CD4-positive, alpha-beta T cell (primary cell): ENCODE measurements around the gene CCDC116. TPM values are rescaled to one million over a fixed set of nuclear protein-coding genes. Genes with fewer than 3 reads are reported as not detected.
"Not testable (repeated sequence)": the region's sequence is repeated elsewhere in the genome, so short reads cannot be mapped to it uniquely, and the experiment has no call there.

Experiments used
- ATAC-seq: fragments of 200-7000 bp; cut with Tn5 transposase; one replicate; pipeline ENCODE4 v1.10.0; 2022; ENCODE audit warnings: mild to moderate bottlenecking; ENCODE audit not compliant: poor library complexity
- CTCF ChIA-PET: fragments of 350-600 bp; sonication (Branson Sonifier 250); formaldehyde crosslinking; loops from one replicate; lab custom pipeline; 2021; ENCODE audit warnings: antibody characterized with exemption, inconsistent platforms; lab: Charles Lee
- POLR2A ChIA-PET: fragments of 350-600 bp; sonication (Branson Sonifier 250); formaldehyde crosslinking; loops from one replicate; lab custom pipeline; 2021; ENCODE audit warnings: antibody characterized with exemption, inconsistent platforms; lab: Charles Lee
- DNase-seq, 14 experiments: peaks; one replicate each; pipeline ENCODE4 v3.0.0-alpha.2; 2013 to 2020; ENCODE audit warnings: mixed read lengths in 2 of 14
- H3K27ac ChIP-seq, 2 donors: one replicate each; pipeline versions ENCODE4 v1.5.1 to v1.7.0; 2013; ENCODE audit warnings: low read length in 2 of 2, low read depth in 1 of 2, mild to moderate bottlenecking in 1 of 2
- H3K27me3 ChIP-seq, 2 experiments: 1 replicate in 1 of 2; 2 replicates in 1 of 2; pipeline versions ENCODE4 v1.6.1 to v1.7.0; 2013; ENCODE audit warnings: low read length in 2 of 2, control low read depth in 1 of 2, mild to moderate bottlenecking in 1 of 2, moderate library complexity in 1 of 2; ENCODE audit not compliant: insufficient read depth in 2 of 2, control insufficient read depth in 1 of 2
- H3K36me3 ChIP-seq: one replicate; pipeline ENCODE4 v1.6.1; 2013; ENCODE audit warnings: low read length, control low read depth; ENCODE audit not compliant: insufficient read depth
- H3K4me1 ChIP-seq: one replicate; pipeline ENCODE4 v1.6.1; 2013; ENCODE audit warnings: low read length, control low read depth; ENCODE audit not compliant: insufficient read depth
- H3K4me3 ChIP-seq: one replicate; pipeline ENCODE4 v1.5.1; 2013; ENCODE audit warnings: mild to moderate bottlenecking, low read length, moderate library complexity
- H3K9me3 ChIP-seq, 2 experiments: 1 replicate in 1 of 2; 2 replicates in 1 of 2; pipeline versions ENCODE4 v1.6.1 to v1.7.0; 2013; ENCODE audit warnings: low read length in 2 of 2, mild to moderate bottlenecking in 2 of 2, control low read depth in 1 of 2, moderate library complexity in 1 of 2; ENCODE audit not compliant: control insufficient read depth in 1 of 2, insufficient read depth in 1 of 2
- H3K27ac Mint-ChIP-seq: one replicate; pipeline ENCODE4 v1.8.0; 2020; ENCODE audit warnings: mixed read lengths
- H3K27me3 Mint-ChIP-seq: one replicate; pipeline ENCODE4 v1.8.0; 2021; ENCODE audit warnings: mixed read lengths
- H3K36me3 Mint-ChIP-seq: one replicate; pipeline ENCODE4 v1.8.0; 2021; ENCODE audit warnings: low read depth, mixed read lengths
- H3K4me1 Mint-ChIP-seq: one replicate; pipeline ENCODE4 v1.8.0; 2021; ENCODE audit warnings: low read depth, mixed read lengths
- H3K4me3 Mint-ChIP-seq: one replicate; pipeline ENCODE4 v1.8.0; 2020; ENCODE audit warnings: mild to moderate bottlenecking, mixed read lengths
- H3K9me3 Mint-ChIP-seq: one replicate; pipeline ENCODE4 v1.8.0; 2020; ENCODE audit warnings: mixed read lengths
- intact Hi-C, 2 experiments: fragments of 100-400 bp; cut with DNase I in 1 of 2; cut with micrococcal nuclease in 1 of 2; formaldehyde crosslinking; loops; one replicate each; pipeline versions ENCODE4 v1.15.1 to v1.9.0; 2023 to 2025; cut with DNase I, micrococcal nuclease
- total RNA-seq, 174 experiments: library from RNA in 2 of 174; stranded (reverse) in 2 of 174; gene quantifications; one replicate each; pipeline ENCODE4 v1.2.3 and lab custom pipeline; 2021 to 2026
- TF ChIP-seq, protein P1 (sequence below): fragments of 200-600 bp; IDR thresholded peaks from one replicate; pipeline ENCODE4 v1.8.0; 2022; ENCODE audit warnings: antibody characterized with exemption, mild to moderate bottlenecking

Gene CCDC116
- total RNA-seq, 2 experiments from 2014 or later: 0.14 to 0.20 TPM

DNA sequence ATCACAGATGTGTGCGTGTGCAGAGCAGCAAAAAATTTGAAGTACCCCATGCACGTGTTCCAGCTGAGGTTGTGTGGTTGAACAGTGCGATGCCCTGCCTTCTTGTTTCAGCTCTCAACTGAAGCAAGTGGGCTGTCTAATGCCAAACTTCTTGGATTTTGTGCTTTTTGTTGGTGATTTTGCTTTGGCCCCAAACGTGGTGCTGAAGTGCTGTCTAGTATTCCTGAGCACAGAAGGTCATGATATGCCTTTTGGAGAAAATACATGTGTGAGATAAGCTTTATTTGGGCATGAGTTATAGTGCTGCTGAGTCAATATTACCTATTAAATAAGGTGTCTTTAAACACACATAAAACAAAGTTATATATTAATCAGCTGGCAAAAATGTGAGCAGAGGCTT is 16.8 kb upstream of the CCDC116 start:
- Histone ChIP-seq H3K27ac (no peak overlapping the region), H3K27me3 (no peaks in the 10 kb centered on the region), H3K4me3 (no peak overlapping the region), H3K9me3 (no peaks in the 10 kb centered on the region), H3K36me3 (peaks cover 58% of the 10 kb centered on the region), H3K4me1 (peaks cover 7% of the 10 kb centered on the region)
- no peak for DNase-seq
- peak overlapping the region; percentile 27 for H3K27ac Mint-ChIP-seq
- no peak overlapping the region for H3K4me3 Mint-ChIP-seq
- TF ChIP-seq, protein P1, sequence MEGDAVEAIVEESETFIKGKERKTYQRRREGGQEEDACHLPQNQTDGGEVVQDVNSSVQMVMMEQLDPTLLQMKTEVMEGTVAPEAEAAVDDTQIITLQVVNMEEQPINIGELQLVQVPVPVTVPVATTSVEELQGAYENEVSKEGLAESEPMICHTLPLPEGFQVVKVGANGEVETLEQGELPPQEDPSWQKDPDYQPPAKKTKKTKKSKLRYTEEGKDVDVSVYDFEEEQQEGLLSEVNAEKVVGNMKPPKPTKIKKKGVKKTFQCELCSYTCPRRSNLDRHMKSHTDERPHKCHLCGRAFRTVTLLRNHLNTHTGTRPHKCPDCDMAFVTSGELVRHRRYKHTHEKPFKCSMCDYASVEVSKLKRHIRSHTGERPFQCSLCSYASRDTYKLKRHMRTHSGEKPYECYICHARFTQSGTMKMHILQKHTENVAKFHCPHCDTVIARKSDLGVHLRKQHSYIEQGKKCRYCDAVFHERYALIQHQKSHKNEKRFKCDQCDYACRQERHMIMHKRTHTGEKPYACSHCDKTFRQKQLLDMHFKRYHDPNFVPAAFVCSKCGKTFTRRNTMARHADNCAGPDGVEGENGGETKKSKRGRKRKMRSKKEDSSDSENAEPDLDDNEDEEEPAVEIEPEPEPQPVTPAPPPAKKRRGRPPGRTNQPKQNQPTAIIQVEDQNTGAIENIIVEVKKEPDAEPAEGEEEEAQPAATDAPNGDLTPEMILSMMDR: no peak
- H3K27me3 Mint-ChIP-seq: no peaks in the 10 kb centered on the region
- ATAC-seq: no peak
- peaks cover 58% of the 10 kb centered on the region for H3K36me3 Mint-ChIP-seq
- CTCF ChIA-PET: interaction anchor here (1.1 to 2.2 kb wide), 4 partner anchors 12 to 28 kb away, joined by 3 to 14 read pairs (median 6); partner anchors contain the start of genes SDF2L1 and YDJC
- H3K9me3 Mint-ChIP-seq: no peaks in the 10 kb centered on the region
- intact Hi-C loops: loop anchor here in 1 of 2 experiments (5.0 kb wide), 1 partner anchor 43 kb away; no protein-coding TSS in a partner anchor
- POLR2A ChIA-PET: interaction anchor here (1.2 kb wide), 1 partner anchor 13 kb away, joined by 3 read pairs; no protein-coding TSS in a partner anchor
- H3K4me1 Mint-ChIP-seq: peaks cover 19% of the 10 kb centered on the region

DNA sequence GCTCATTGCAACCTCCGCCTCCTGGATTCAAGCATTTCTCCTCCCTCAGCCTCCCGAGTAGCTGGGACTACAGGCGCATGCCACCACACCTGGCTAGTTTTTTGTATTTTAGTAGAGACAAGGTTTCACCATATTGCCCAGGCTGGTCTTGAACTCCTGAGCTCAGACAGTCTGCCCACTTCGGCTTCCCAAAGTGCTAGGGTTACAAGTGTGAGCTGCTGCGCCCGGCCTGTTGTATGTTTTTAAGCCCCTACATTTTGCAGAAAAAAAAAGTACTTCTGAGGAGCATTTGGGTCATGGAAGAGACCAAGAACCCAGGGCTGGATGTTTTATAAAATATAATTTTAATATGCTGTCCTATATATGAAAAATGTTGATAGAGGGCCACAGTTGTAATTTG is 15.2 kb upstream of the CCDC116 start:
- H3K9me3 ChIP-seq, H3K27ac Mint-ChIP-seq, H3K9me3 Mint-ChIP-seq, H3K27ac ChIP-seq, H3K27me3 Mint-ChIP-seq, DNase-seq, ATAC-seq, H3K4me3 ChIP-seq, H3K27me3 ChIP-seq, H3K4me1 ChIP-seq, H3K4me3 Mint-ChIP-seq, POLR2A ChIA-PET: not testable (repeated sequence)
- Mint-ChIP-seq H3K4me1 (peaks cover 11% of the 10 kb centered on the region), H3K36me3 (peaks cover 51% of the 10 kb centered on the region)
- CTCF ChIA-PET: interaction anchor here (0.9 to 2.0 kb wide), 3 partner anchors 12 to 26 kb away, joined by 3 to 14 read pairs (median 4); partner anchors contain the start of gene YDJC
- intact Hi-C loops: loop anchor here in 1 of 2 experiments (5.0 kb wide), 1 partner anchor 45 kb away; no protein-coding TSS in a partner anchor
- peaks cover 53% of the 10 kb centered on the region for H3K36me3 ChIP-seq

DNA sequence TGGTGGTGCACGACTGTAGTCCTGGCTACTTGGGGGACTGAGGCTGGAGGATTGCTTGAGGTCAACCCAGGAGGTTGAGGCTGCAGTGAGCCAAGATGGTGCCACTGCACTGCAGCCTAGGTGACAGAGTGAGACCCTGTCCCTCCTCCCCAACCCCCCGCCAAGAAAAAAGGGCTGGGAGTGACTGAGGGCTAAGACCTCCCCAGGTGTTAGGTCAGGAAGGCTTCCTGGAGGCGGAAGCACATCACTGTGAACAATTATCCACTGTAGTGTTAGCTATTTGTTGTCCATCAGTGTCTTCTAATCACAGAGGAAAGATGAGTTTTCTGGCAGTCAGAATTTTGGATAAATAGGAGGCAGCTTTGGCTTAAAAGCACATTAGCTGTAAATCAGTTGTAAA is 11.5 kb upstream of the CCDC116 start:
- Histone ChIP-seq H3K36me3 (peaks cover 54% of the 10 kb centered on the region), H3K4me1 (peaks cover 25% of the 10 kb centered on the region), H3K27me3 (no peaks in the 10 kb centered on the region), H3K9me3 (no peaks in the 10 kb centered on the region), H3K27ac (no peak overlapping the region), H3K4me3 (no peak overlapping the region)
- H3K9me3 Mint-ChIP-seq: no peaks in the 10 kb centered on the region
- no peaks in the 10 kb centered on the region for H3K27me3 Mint-ChIP-seq
- no peak overlapping the region for H3K4me3 Mint-ChIP-seq
- ChIA-PET POLR2A (no interaction called here), CTCF (no interaction called here)
- intact Hi-C loops: no loop called here
- H3K4me1 Mint-ChIP-seq: peaks cover 17% of the 10 kb centered on the region
- ATAC-seq: no peak
- peak overlapping the region; percentile 53 for H3K27ac Mint-ChIP-seq
- DNase-seq: no peak
- peaks cover 32% of the 10 kb centered on the region for H3K36me3 Mint-ChIP-seq
- TF ChIP-seq, protein P1: no peak
